LNCAP (cell line): ENCODE data around the gene KRTAP10-3.

Experiments used
- CTCF ChIP-seq: fragments of 450-650 bp; IDR thresholded peaks from 2 replicates; pipeline ENCODE4 v1.5.1; 2017; ENCODE audit warnings: mild to moderate bottlenecking

Gene KRTAP10-3

GRCh38 chr21:44599264-44600029 is 40.9 kb upstream of the KRTAP10-3 start:
- no peak for TF ChIP-seq CTCF

- no peak for TF ChIP-seq CTCF
Observed at GRCh38 chr21:44598061-44598460, 39.5 kb upstream of the KRTAP10-3 start.

- TF ChIP-seq CTCF, result no peak
Observed at GRCh38 chr21:44596068-44596725, 37.6 kb upstream of the KRTAP10-3 start.

DNA sequence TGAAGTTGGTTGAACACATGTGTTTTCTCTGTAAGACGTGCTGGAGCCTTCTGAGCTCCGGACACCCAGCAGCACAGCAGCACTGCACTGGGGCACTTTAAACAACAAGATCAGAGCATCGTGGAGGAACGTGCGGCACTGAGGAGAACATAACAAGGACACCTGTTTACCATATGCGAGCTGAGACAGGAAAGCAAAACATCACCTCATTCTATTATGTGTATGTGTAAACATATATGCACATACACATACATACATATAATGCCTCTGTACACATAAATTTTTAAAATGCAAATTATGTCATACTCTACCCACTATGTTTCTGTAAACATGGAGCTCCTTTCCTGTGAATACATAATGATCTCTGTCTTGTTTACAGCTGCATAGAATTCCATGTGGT is 36.9 kb upstream of the KRTAP10-3 start:
- TF ChIP-seq CTCF, result no peak

DNA sequence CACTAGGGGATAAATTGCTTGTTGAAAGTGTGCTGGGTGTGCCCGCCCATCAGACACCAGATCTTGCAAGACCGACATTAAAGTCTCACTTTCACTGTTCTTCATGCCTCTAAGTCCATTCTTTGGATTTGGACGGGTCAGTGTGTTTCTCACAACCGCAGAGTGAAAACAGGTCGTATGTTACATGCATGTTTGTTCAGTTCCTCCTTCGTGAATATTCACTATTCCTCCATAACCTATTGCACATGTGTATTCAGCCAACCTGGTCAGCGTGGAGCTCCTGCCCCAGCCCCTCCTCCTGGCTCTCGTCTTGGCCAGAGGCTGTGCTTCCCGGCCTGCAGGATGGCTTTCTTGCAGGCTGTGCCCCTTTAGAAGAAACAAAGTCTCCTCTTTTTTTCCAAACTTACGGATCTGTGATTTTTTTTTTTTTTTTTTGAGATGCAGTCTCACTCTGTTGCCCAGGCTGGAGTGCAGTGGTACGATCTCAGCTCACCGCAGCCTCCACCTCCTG is 35.9 kb upstream of the KRTAP10-3 start:
- TF ChIP-seq CTCF, result no peak

DNA sequence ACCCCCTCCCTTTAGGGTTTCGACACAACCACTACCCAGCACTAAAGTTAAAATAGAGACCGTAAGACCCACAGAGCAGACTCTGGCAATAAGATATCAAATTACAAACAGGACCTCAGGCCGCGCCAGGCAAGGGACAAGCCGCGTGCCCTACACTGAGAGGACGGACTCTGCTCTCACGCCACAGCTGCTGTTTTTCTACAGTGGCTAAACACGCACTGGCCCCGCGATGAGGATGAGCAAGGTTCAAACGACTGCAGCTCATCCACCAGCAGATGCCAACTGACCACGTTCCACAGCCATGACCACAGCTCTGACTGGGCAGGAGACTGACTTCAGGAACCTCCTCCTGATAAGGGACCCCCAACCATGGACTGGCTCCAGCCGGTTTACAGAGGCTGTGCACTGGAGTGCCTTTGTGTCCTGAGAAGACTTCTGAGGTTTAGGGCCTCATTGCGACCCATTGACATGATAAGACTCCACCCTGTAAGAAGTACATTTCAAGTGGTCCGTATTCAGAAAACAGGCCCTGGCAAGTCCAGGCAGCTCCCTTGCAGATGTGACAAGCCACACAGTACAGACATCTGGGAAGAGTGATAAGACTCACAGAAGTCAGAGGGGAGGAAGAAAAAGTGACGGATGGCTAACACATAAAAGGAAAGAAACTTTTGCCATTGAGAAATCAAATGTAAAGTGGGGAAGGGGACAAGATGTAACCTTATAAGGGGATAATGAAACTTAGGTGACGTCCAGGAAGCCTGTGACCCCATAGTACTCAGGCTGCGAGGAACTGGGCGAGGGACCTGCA is 35.2 kb upstream of the KRTAP10-3 start:
- TF ChIP-seq CTCF, result no peak
